Keratinocyte (primary cell): ENCODE results near the gene TPGS2. TPM values are rescaled to one million over a fixed set of nuclear protein-coding genes. Genes with fewer than 3 reads are reported as not detected.

Experiments
- DNase-seq: peaks from one replicate; pipeline ENCODE4 v3.0.0-alpha.2; 2011; ENCODE audit warnings: low read depth, missing footprints, low spot score
- FAIRE-seq: peaks from 2 replicates; lab custom pipeline; 2011; peaks lifted over from hg19 to GRCh38; lab: Jason Lieb, UNC
- H2AFZ ChIP-seq: 2 replicates; pipeline ENCODE4 v1.6.0; 2012; ENCODE audit warnings: low read length, control low read depth, inconsistent platforms; ENCODE audit not compliant: control insufficient read depth
- H3K27ac ChIP-seq: 2 replicates; pipeline ENCODE4 v1.5.1; 2011; ENCODE audit warnings: low read length; ENCODE audit not compliant: control insufficient read depth, insufficient read depth
- H3K27me3 ChIP-seq: 3 replicates; pipeline ENCODE4 v1.6.0; 2011; ENCODE audit warnings: low read length; ENCODE audit not compliant: control insufficient read depth, insufficient read depth; ENCODE audit errors: extremely low read depth
- H3K36me3 ChIP-seq, 2 experiments: 2 replicates in 1 of 2; 3 replicates in 1 of 2; pipeline ENCODE4 v1.5.1; 2011; ENCODE audit warnings: low read length in 2 of 2, mild to moderate bottlenecking in 1 of 2; ENCODE audit not compliant: control insufficient read depth in 2 of 2, insufficient read depth in 2 of 2; ENCODE audit errors: extremely low read depth in 1 of 2
- H3K4me1 ChIP-seq: 3 replicates; pipeline ENCODE4 v1.5.1; 2011; ENCODE audit warnings: low read length; ENCODE audit not compliant: control insufficient read depth, insufficient read depth; ENCODE audit errors: extremely low read depth
- H3K4me2 ChIP-seq: 3 replicates; pipeline ENCODE4 v1.6.0; 2011; ENCODE audit warnings: low read depth, low read length; ENCODE audit not compliant: control insufficient read depth, insufficient read depth; ENCODE audit errors: extremely low read depth
- H3K4me3 ChIP-seq, 3 experiments: fragments of 200-600 bp in 1 of 3; sonication (generic) in 1 of 3; 2 replicates in 2 of 3; 3 replicates in 1 of 3; pipeline ENCODE4 v1.5.1; 2011 to 2016; ENCODE audit warnings: low read length in 3 of 3, mild to moderate bottlenecking in 3 of 3, control low read depth in 2 of 3, inconsistent platforms in 1 of 3, low read depth in 1 of 3, mixed read lengths in 1 of 3, mixed run types in 1 of 3, moderate library complexity in 1 of 3; ENCODE audit not compliant: control insufficient read depth in 2 of 3, insufficient read depth in 2 of 3; ENCODE audit errors: extremely low read depth in 1 of 3
- H3K79me2 ChIP-seq: 2 replicates; pipeline ENCODE4 v1.6.0; 2012; ENCODE audit warnings: low read length; ENCODE audit not compliant: control insufficient read depth, insufficient read depth
- H3K9ac ChIP-seq: 3 replicates; pipeline ENCODE4 v1.6.0; 2011; ENCODE audit warnings: low read length; ENCODE audit not compliant: control insufficient read depth, insufficient read depth; ENCODE audit errors: extremely low read depth
- H3K9me1 ChIP-seq: 3 replicates; pipeline ENCODE4 v1.6.0; 2011; ENCODE audit warnings: low read length; ENCODE audit not compliant: control insufficient read depth, insufficient read depth; ENCODE audit errors: extremely low read depth
- H3K9me3 ChIP-seq: 2 replicates; pipeline ENCODE4 v1.5.1; 2012; ENCODE audit warnings: low read depth, low read length; ENCODE audit not compliant: control insufficient read depth
- H4K20me1 ChIP-seq: 3 replicates; pipeline ENCODE4 v1.6.0; 2011; ENCODE audit warnings: low read length; ENCODE audit not compliant: control insufficient read depth, insufficient read depth; ENCODE audit errors: extremely low read depth
- EZH2 ChIP-seq: IDR thresholded peaks from one replicate; pipeline ENCODE4 v1.6.1; 2012; ENCODE audit warnings: inconsistent platforms, mild to moderate bottlenecking, low read length, moderate library complexity
- dilution Hi-C: fragments of 300-500 bp; cut with MboI; formaldehyde crosslinking; loops from one replicate; pipeline ENCODE4 v1.7.0; 2020; ENCODE audit warnings: low sequenced_read_pairs; ENCODE audit not compliant: extremely low pct_ligation_motif_present
- polyA plus RNA-seq, 5 experiments: library from polyadenylated mRNA; depleted of rRNA in 3 of 5; stranded (reverse) in 3 of 5; stranded (forward) in 1 of 5; unstranded in 1 of 5; fragments of >200 nt; gene quantifications; 1 replicate in 1 of 5; 2 replicates in 3 of 5; 3 replicates in 1 of 5; pipeline versions ENCODE4 v1.2.1 to v1.2.3, GENCODE V29; 2011 to 2012; ENCODE audit warnings: missing spikeins in 2 of 5, low read depth in 1 of 5, low replicate concordance in 1 of 5
- TF ChIP-seq, protein P1 (sequence below), 3 experiments: IDR thresholded peaks in 1 of 3; conservative IDR thresholded peaks in 1 of 3; optimal IDR thresholded peaks in 1 of 3; 2 replicates in 2 of 3; 3 replicates in 1 of 3; pipeline versions ENCODE3 to v1.5.1; 2011; ENCODE audit warnings: low read length in 3 of 3, mild to moderate bottlenecking in 3 of 3, moderate library complexity in 2 of 3, control low read depth in 1 of 3, inconsistent platforms in 1 of 3; ENCODE audit not compliant: insufficient read depth in 2 of 3; ENCODE audit errors: extremely low read depth in 1 of 3

The TPGS2 gene
- polyA plus RNA-seq, 1 donor (not counting 4 experiments of a cell fraction or from before 2014, with no cell fraction given) = 254 TPM

GRCh38 chr18:36825526-36825925, 3.3 kb downstream of the TPGS2 start:
- Histone ChIP-seq H3K9me3 (no peaks in the 10 kb centered on the region), H3K36me3 (peaks cover 3% of the 10 kb centered on the region in 2 experiments), H3K4me2 (no peak overlapping the region), H4K20me1 (no peaks in the 10 kb centered on the region), H3K27me3 (no peaks in the 10 kb centered on the region), H3K27ac (no peak overlapping the region), H3K9me1 (no peaks in the 10 kb centered on the region), H3K79me2 (peaks cover 18% of the 10 kb centered on the region), H2AFZ (no peak overlapping the region), H3K4me3 (no peak overlapping the region), H3K4me1 (peaks cover 14% of the 10 kb centered on the region), H3K9ac (no peak overlapping the region)
- dilution Hi-C loops = no loop called here
- DNase-seq = no peak
- FAIRE-seq = no peak
- no peak for TF ChIP-seq EZH2
- TF ChIP-seq, protein P1, sequence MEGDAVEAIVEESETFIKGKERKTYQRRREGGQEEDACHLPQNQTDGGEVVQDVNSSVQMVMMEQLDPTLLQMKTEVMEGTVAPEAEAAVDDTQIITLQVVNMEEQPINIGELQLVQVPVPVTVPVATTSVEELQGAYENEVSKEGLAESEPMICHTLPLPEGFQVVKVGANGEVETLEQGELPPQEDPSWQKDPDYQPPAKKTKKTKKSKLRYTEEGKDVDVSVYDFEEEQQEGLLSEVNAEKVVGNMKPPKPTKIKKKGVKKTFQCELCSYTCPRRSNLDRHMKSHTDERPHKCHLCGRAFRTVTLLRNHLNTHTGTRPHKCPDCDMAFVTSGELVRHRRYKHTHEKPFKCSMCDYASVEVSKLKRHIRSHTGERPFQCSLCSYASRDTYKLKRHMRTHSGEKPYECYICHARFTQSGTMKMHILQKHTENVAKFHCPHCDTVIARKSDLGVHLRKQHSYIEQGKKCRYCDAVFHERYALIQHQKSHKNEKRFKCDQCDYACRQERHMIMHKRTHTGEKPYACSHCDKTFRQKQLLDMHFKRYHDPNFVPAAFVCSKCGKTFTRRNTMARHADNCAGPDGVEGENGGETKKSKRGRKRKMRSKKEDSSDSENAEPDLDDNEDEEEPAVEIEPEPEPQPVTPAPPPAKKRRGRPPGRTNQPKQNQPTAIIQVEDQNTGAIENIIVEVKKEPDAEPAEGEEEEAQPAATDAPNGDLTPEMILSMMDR (optimal IDR thresholded peaks at IDR 0.05 in 1 of 3, IDR thresholded peaks at IDR 0.05 in 1 of 3, conservative IDR thresholded peaks at IDR 0.05 in 1 of 3; ENCODE audit: extremely low read depth in 1 of 3, insufficient read depth in 2 of 3, low read length in 3 of 3) = no peak

DNA sequence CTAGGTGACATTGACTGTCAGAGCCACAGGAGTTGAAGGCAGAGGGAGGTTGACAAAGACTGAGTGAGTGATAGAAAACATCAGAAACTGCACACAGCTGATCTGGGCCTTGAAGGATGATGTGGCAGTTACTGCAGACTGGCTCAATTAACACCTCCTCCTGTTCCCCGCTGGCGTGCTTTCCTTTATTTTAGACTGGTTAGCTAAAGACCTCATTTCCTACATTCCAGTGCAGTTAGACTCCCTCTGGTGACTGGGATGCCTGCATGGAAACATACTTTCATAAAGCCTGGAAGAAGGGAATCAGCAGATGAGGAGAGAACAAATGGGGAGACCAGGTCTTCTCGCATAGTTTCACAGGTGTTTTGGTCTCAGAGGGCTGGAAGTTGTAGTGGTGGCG, 7.1 kb downstream of the TPGS2 start:
- Histone ChIP-seq H3K27me3 (no peaks in the 10 kb centered on the region), H3K4me1 (no peaks in the 10 kb centered on the region), H2AFZ (no peak overlapping the region), H3K4me2 (no peak overlapping the region), H3K9me3 (no peaks in the 10 kb centered on the region), H3K9me1 (peaks cover 3% of the 10 kb centered on the region), H3K79me2 (peaks cover 5% of the 10 kb centered on the region), H3K4me3 (no peak overlapping the region), H3K36me3 (peaks cover 6 to 7% of the 10 kb centered on the region in 2 experiments), H3K27ac (no peak overlapping the region), H4K20me1 (no peaks in the 10 kb centered on the region), H3K9ac (no peak overlapping the region)
- DNase-seq = no peak
- FAIRE-seq = no peak
- no peak for TF ChIP-seq EZH2
- TF ChIP-seq, protein P1 (optimal IDR thresholded peaks at IDR 0.05 in 1 of 3, IDR thresholded peaks at IDR 0.05 in 1 of 3, conservative IDR thresholded peaks at IDR 0.05 in 1 of 3; ENCODE audit: extremely low read depth in 1 of 3, insufficient read depth in 2 of 3, low read length in 3 of 3) = no peak
- dilution Hi-C loops = no loop called here
